GM19372 (cell line): ENCODE results near the gene SOD3.

Experiments
- ATAC-seq: cut with Tn5 transposase; IDR thresholded peaks from one replicate; pipeline ENCODE4 v1.9.1; 2021; ENCODE audit warnings: mild to moderate bottlenecking, low read depth, moderate library complexity; ENCODE audit not compliant: unreplicated experiment

Gene SOD3

GRCh38 chr4:24800325-24800895 lies 5.0 kb downstream of the SOD3 start:
- ATAC-seq: no peak

- no peak for ATAC-seq
Observed at GRCh38 chr4:24801136-24801855, 5.9 kb downstream of the SOD3 start.

DNA sequence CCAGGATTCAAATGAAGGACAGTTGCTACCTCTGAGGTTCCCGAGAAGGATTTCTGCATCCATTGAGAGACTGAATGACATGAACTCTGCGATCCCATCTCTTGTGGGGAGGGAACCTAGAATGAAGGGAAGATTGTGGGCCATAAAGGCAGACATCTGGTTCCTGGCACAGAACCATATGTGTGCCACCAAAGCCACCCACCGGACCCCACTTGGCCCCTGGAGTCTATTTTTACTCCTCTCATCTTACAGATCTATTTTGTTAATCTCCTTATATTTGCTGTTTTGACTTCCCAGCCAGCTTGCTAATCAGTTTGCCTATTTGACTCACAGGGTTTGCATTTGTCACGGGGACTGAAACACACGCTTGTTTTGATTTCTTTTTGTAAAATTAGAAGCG lies 7.3 kb downstream of the SOD3 start:
- no peak for ATAC-seq

DNA sequence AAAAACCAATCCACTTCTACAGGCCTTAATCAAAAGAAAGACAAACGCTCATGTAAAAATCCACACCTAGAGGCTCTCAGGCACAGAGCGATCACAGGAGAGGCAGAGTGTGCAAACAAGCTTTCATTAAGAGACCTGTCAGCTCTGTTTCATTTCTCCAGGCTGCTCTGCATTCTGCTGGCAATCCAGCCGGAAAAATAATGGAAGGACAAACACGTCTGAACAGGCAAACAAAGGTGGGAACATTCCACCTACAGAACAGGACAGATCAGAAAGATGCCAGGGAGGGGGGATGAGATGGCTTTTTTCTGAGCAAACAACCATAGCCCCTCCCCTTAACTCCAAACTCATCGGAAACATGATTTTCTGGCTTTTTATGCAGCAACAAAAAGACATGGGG lies 9.7 kb downstream of the SOD3 start:
- ATAC-seq: no peak

- ATAC-seq: no peak
Observed at GRCh38 chr4:24805566-24805965, 10.2 kb downstream of the SOD3 start.

GRCh38 chr4:24806206-24806990 lies 11.0 kb downstream of the SOD3 start:
- no peak for ATAC-seq

- ATAC-seq: no peak
Observed at GRCh38 chr4:24807611-24808010, 12.2 kb downstream of the SOD3 start.

- ATAC-seq: no peak
Observed at GRCh38 chr4:24808261-24808660, 12.9 kb downstream of the SOD3 start.

- no peak for ATAC-seq
Observed at GRCh38 chr4:24808955-24809354, 13.6 kb downstream of the SOD3 start.

- ATAC-seq: no peak
Observed at GRCh38 chr4:24809376-24809775, 14.0 kb downstream of the SOD3 start.

DNA sequence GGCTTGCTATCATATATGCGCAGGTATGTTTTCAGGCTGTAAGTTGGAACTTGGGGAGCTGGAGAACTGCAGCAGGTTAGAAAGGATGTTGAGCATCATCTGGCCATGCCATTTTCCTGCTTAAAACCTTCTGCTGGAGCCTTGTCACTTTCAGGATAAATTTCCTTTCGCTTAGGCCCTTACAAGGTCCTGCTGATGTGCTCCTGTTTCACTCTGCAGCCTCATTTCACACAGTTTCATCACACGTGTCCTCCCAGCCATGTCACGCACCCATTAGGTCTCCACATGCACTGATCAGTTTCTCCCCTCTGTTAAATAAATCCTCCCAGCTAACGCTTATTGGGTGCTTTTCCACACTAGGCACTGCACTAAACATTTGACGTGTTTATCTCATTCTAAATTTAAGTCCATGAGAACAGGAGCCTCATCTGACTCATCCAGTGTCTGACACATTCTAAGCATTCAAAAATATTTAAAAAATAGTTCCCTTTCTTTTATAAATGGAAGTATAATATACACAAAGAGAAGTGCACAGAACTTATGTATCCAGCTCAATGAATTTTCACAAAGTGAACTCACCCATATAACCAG lies 14.5 kb downstream of the SOD3 start:
- no peak for ATAC-seq

DNA sequence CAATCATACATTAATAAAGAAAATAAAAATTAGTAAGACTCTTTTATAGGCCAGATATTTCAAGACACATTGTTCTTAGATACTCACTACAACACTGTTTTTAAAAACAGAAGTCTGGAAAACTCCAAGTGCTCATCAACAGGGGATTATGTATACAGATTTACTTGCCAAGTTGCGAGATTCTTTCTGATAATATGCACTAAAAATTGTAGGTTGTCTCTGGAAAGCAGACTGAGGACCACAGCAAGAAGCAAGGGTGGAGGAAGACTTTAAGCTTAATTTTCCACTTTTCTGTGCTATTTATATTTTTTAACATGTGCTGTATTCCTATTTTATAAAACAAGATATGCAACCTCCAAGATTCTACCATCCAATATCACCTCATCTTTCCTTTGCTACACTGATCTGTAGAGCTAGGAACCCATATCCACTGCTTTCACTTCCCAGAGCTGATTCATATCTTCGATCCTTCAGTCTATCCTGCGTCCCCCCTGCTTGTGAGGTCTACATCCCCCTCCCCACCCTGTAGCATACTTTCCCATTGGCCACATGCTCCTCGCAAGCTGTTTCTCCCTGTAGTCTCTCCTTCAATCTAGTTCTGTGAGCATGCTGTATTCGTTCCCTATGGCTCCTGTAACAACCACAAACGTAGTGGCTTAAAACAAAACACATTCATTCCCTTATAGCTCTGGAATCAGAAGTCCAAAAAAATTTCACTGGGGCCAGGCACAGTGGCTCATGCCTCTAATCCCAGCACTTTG lies 15.7 kb downstream of the SOD3 start:
- ATAC-seq: no peak

- ATAC-seq: no peak
Observed at GRCh38 chr4:24813732-24814131, 18.4 kb downstream of the SOD3 start.

GRCh38 chr4:24816797-24817196 lies 21.4 kb downstream of the SOD3 start:
- no peak for ATAC-seq

GRCh38 chr4:24820541-24820940 lies 25.2 kb downstream of the SOD3 start:
- no peak for ATAC-seq

DNA sequence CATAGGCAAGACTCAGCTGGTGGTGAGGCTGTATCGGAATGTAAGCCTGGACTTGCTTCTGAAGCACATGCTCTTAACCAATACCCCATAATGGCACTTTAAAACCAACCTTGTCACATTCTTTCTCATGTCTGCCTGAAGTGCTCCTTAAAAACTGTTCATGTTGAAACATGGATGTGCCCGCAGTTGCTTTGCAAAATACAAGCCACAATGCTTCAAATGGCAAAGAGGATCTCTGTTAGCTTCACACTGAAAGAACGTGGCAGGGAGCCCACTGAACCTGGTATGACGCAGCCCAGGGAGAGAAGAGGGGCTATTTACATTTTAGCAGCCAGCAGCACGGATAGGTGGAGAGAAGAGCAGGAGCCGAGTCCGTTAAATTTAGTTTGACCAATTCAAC lies 29.3 kb downstream of the SOD3 start:
- no peak for ATAC-seq

DNA sequence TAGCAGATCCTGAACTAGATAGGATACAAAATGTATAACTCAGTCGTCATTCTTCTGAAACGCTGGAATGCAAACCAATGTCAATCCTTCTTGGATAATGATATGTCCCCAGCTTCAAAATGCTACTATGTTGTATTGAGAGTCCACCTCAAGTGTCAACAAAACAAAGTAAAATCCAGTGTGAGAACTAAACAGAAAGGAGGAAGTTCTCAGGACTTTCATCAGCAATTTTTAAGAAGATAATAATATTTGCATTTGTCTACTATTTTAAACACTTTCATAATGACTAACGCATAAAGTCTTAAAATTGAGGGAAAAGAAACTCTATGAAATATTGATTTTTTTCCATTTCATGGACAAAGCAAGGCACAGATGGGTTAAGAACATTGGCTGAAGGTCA lies 36.3 kb downstream of the SOD3 start:
- ATAC-seq: no peak

DNA sequence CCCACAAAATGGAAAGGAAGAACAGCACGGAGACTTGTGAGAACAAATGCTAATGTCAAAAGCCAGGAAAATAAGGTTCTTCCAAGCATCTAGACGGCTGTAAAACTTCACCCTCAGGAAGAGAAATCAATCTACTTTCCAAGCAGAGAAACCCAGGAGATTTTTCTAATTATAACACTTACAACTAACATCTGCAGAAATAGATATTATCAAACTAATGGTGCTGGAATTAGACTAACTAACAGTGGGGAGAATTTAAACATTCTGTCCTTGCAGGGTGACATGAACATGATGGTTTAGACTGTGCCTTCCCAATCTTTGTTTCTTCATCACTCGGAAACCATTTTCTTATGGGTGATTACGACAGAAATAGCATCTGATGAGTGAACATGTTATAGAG lies 40.3 kb downstream of the SOD3 start:
- ATAC-seq: no peak

- ATAC-seq: no peak
Observed at GRCh38 chr4:24836661-24837242, 41.4 kb downstream of the SOD3 start.

DNA sequence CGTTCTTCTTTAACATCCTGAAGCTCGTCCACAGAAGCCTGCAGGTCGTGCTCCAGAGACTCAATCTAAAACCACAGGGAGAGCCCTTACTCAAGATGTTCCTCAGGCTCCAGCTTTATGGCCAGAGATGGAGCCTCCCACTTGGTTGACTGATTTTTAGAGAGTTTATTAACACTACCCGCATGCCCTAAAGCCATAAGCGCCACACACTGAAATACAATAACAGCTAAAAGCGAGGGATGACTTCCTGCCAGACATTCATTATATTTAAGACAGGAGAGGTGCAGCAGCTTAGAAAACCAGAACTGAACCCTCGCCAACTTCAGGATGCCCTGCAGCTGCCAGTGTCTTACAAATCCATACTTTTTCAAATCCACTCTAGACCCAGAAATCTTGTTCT lies 42.0 kb downstream of the SOD3 start:
- no peak for ATAC-seq
